Spleen (tissue), 11 donors: Measurements from ENCODE around the gene PCDH15. TPM values are rescaled to one million over a fixed set of nuclear protein-coding genes. Genes with fewer than 3 reads are reported as not detected.

Experiments used
- DNase-seq: peaks from one replicate; pipeline ENCODE4 v3.0.0-alpha.2; 2020
- H3K27ac ChIP-seq, 8 donors: fragments of 200-600 bp; sonication (generic) in 7 of 8; 1 replicate in 4 of 8; 2 replicates in 4 of 8; pipeline versions ENCODE4 v1.5.0 to v1.8.0; 2016 to 2021; ENCODE audit warnings: inconsistent platforms in 4 of 8, mild to moderate bottlenecking in 4 of 8, moderate library complexity in 1 of 8
- H3K27me3 ChIP-seq, 7 donors: fragments of 200-600 bp; sonication (generic) in 6 of 7; replicated peaks in 1 of 7; 1 replicate in 4 of 7; 2 replicates in 3 of 7; pipeline versions ENCODE4 v1.5.0 to v1.8.0; 2016 to 2021; ENCODE audit warnings: inconsistent platforms in 3 of 7, mild to moderate bottlenecking in 1 of 7
- H3K36me3 ChIP-seq, 6 donors: fragments of 200-600 bp; sonication (generic) in 5 of 6; 1 replicate in 4 of 6; 2 replicates in 2 of 6; pipeline versions ENCODE4 v1.5.0 to v1.8.0; 2016 to 2021; ENCODE audit warnings: inconsistent platforms in 2 of 6
- H3K4me1 ChIP-seq, 6 donors: fragments of 200-600 bp; sonication (generic) in 5 of 6; 1 replicate in 3 of 6; 2 replicates in 3 of 6; pipeline versions ENCODE4 v1.5.0 to v1.8.0; 2016 to 2021; ENCODE audit warnings: inconsistent platforms in 3 of 6
- H3K4me3 ChIP-seq, 8 donors: fragments of 200-600 bp; sonication (generic) in 7 of 8; 1 replicate in 4 of 8; 2 replicates in 4 of 8; pipeline versions ENCODE4 v1.5.0 to v1.8.0; 2016 to 2021; ENCODE audit warnings: inconsistent platforms in 4 of 8, mild to moderate bottlenecking in 4 of 8, moderate library complexity in 2 of 8
- H3K9me3 ChIP-seq, 8 donors: fragments of 200-600 bp; sonication (generic) in 7 of 8; 1 replicate in 4 of 8; 2 replicates in 4 of 8; pipeline versions ENCODE4 v1.5.0 to v1.8.0; 2016 to 2021; ENCODE audit warnings: inconsistent platforms in 4 of 8
- CTCF ChIP-seq, 11 experiments: fragments of 200-600 bp in 7 of 11; fragments of 450-650 bp in 4 of 11; sonication (generic) in 4 of 11; IDR thresholded peaks in 8 of 11; conservative IDR thresholded peaks in 3 of 11; 1 replicate in 7 of 11; 2 replicates in 4 of 11; pipeline versions ENCODE4 v1.4.0 to v1.8.0; 2016 to 2021; ENCODE audit warnings: antibody characterized with exemption in 11 of 11, inconsistent platforms in 4 of 11, mild to moderate bottlenecking in 1 of 11
- POLR2A ChIP-seq, 3 donors: fragments of 450-650 bp; IDR thresholded peaks; one replicate each; pipeline ENCODE4 v1.5.1; 2017; ENCODE audit warnings: antibody characterized with exemption in 3 of 3, mild to moderate bottlenecking in 1 of 3
- POLR2AphosphoS5 ChIP-seq, 3 donors: sonication (generic); formaldehyde crosslinking; IDR thresholded peaks; one replicate each; pipeline ENCODE4 v1.5.1; 2017; ENCODE audit warnings: antibody characterized with exemption in 3 of 3
- WGBS, 5 donors: extraction: QIAGEN DNeasy Blood & Tissue Kit in 3 of 5; methylation state at CpG; one replicate each; pipeline versions ENCODE4 v1.1.5 to v1.1.7; 2013 to 2018; 5-methylcytosine and 5-hydroxymethylcytosine counted together
- intact Hi-C: fragments of 100-400 bp; cut with DNase I; formaldehyde crosslinking; loops from one replicate; pipeline ENCODE4 v1.15.0; 2023; ENCODE audit warnings: low total_unique reads
- polyA plus RNA-seq, 3 donors: library from polyadenylated mRNA; stranded (reverse); fragments of 200-250 nt; gene quantifications; one replicate each; pipeline ENCODE4 v1.2.1, GENCODE V29; 2013
- total RNA-seq, 7 donors: library from RNA; depleted of rRNA in 3 of 7; stranded (reverse); fragments of >200 nt in 3 of 7; fragmentation: NEBNext Ultra II Directional in 4 of 7; extraction: Animal tissue kit (Norgen Biotek cat#: 25700) in 4 of 7; gene quantifications; one replicate each; pipeline versions ENCODE4 v1.1.0 to v1.2.1, GENCODE V29; 2016 to 2021
- donor health status: healthy with polysubstance abuse.
- donor health status: DM: no; HTN: no; CAD: no; lungs with moderate emphysema.
- donor health status: DM: no; HTN: no; CAD: no.
- donor health status: Bipolar disorder and iron deficiency.
- donor health status: healthy.
- donor health status: DM: no; HTN: no; CAD: no.
- donor health status: DM: yes; HTN: yes; CAD: no.

Gene PCDH15
- total and polyA plus RNA-seq, 10 donors = 0.24 to 2.1 (median 0.83) TPM

GRCh38 chr10:53836638-53837037, 964.4 kb downstream of the PCDH15 start:
- no peak for DNase-seq
- H3K9me3 ChIP-seq = no peaks in the 10 kb centered on the region
- WGBS, 5 donors = 79 to 95% (median 92%) methylated on average over 1 of the region's 1 CpG
- no peak overlapping the region for H3K4me3 ChIP-seq
- no peaks in the 10 kb centered on the region for H3K4me1 ChIP-seq
- H3K27me3 ChIP-seq = no peaks in the 10 kb centered on the region
- no peaks in the 10 kb centered on the region for H3K36me3 ChIP-seq
- intact Hi-C loops = no loop called here
- TF ChIP-seq POLR2A (IDR thresholded peaks at IDR 0.05) = no peak
- TF ChIP-seq POLR2AphosphoS5 (IDR thresholded peaks at IDR 0.05) = no peak
- no peak for TF ChIP-seq CTCF (IDR thresholded peaks at IDR 0.05 in 8 of 11, conservative IDR thresholded peaks at IDR 0.05 in 3 of 11)
- no peak overlapping the region for H3K27ac ChIP-seq

- 49 to 77% (median 66%) methylated on average over 2 of the region's 2 CpGs for WGBS, 5 donors
- H3K27ac ChIP-seq = no peak overlapping the region
- H3K36me3 ChIP-seq = no peaks in the 10 kb centered on the region
- H3K27me3 ChIP-seq = no peaks in the 10 kb centered on the region
- H3K9me3 ChIP-seq = no peaks in the 10 kb centered on the region
- no peak for TF ChIP-seq CTCF (IDR thresholded peaks at IDR 0.05 in 8 of 11, conservative IDR thresholded peaks at IDR 0.05 in 3 of 11)
- TF ChIP-seq POLR2A (IDR thresholded peaks at IDR 0.05) = no peak
- no peak for TF ChIP-seq POLR2AphosphoS5 (IDR thresholded peaks at IDR 0.05)
- intact Hi-C loops = no loop called here
- H3K4me1 ChIP-seq = no peaks in the 10 kb centered on the region
- H3K4me3 ChIP-seq = no peak overlapping the region
- DNase-seq = no peak
Observed at GRCh38 chr10:53833908-53834307, 967.1 kb downstream of the PCDH15 start.

GRCh38 chr10:53827261-53827660, 973.8 kb downstream of the PCDH15 start:
- no peak for DNase-seq
- Histone ChIP-seq H3K9me3 (no peaks in the 10 kb centered on the region), H3K36me3 (no peaks in the 10 kb centered on the region), H3K27ac (no peak overlapping the region), H3K27me3 (no peaks in the 10 kb centered on the region), H3K4me1 (no peaks in the 10 kb centered on the region), H3K4me3 (no peak overlapping the region)
- intact Hi-C loops = no loop called here
- TF ChIP-seq POLR2A (IDR thresholded peaks at IDR 0.05) = no peak
- no peak for TF ChIP-seq CTCF (IDR thresholded peaks at IDR 0.05 in 8 of 11, conservative IDR thresholded peaks at IDR 0.05 in 3 of 11)
- TF ChIP-seq POLR2AphosphoS5 (IDR thresholded peaks at IDR 0.05) = no peak
- 91 to 96% (median 95%) methylated on average over 15 of the region's 15 CpGs for WGBS, 5 donors

GRCh38 chr10:53808677-53809372, 992.2 kb downstream of the PCDH15 start:
- no peaks in the 10 kb centered on the region for H3K4me1 ChIP-seq
- TF ChIP-seq CTCF (IDR thresholded peaks at IDR 0.05 in 8 of 11, conservative IDR thresholded peaks at IDR 0.05 in 3 of 11) (no peak), POLR2A (IDR thresholded peaks at IDR 0.05) (no peak), POLR2AphosphoS5 (IDR thresholded peaks at IDR 0.05) (no peak)
- intact Hi-C loops = no loop called here
- H3K36me3 ChIP-seq = no peaks in the 10 kb centered on the region
- no peak overlapping the region for H3K4me3 ChIP-seq
- 71 to 81% (median 76%) methylated on average over 8 of the region's 8 CpGs for WGBS, 5 donors
- no peaks in the 10 kb centered on the region for H3K27me3 ChIP-seq
- H3K9me3 ChIP-seq = peaks cover 0 to 7% (median 0%) of the 10 kb centered on the region in 8 donors
- no peak overlapping the region for H3K27ac ChIP-seq
- no peak for DNase-seq
